Non-pigmented ciliary epithelial cell (primary cell): ENCODE data around the gene NME1.
"Not testable (repeated sequence)": the region's sequence is repeated elsewhere in the genome, so short reads cannot be mapped to it uniquely, and the experiment has no call there.

ENCODE experiments used
- DNase-seq: peaks from one replicate; pipeline ENCODE4 v3.0.0-alpha.2; 2010; ENCODE audit warnings: low read depth

Gene NME1

DNA sequence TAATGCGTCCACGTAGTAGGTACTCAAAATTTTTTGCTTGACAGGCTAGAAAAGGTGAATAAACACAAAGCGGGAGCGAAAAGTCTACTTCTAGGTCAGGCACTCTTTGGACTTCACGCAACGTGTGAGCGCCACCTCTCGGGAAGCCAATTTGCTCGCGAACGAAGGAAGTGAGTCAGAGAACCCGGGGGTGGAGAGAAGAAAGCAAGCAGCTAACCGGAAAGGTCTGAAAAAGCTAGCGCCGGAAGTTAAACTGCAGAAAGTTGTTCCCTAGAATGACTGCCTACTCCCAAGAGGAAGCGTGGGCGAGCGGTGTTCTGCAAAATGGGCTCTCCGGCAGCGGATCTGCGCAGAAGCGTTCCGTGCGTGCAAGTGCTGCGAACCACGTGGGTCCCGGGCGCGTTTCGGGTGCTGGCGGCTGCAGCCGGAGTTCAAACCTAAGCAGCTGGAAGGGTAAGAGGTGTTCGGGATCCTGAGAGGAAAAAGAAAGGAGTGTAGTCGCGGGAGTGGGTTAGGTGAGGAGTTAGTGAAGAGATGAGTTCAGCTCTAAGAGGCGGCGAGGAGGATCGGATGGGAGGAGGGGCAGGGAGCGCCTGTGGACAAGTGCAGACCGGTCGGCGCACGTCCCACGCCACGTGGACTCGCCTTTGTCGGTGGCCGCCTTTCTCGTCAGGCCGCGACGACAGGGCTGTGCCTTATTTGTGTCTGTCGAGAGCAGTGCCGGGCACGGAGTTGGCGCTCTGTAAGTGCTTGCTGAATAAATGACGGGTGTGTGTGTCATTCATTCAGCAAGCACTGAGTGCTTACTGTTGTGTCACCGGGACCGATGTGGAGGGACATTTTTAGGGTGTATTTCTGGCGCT lies at the start of gene NME1:
Gene NME1 (plus strand): TSS at position 350 of the 863 bp plus-strand sequence. CDS start 2,096 bp downstream, outside the sequence.
- peak; percentile 100 for DNase-seq

DNA sequence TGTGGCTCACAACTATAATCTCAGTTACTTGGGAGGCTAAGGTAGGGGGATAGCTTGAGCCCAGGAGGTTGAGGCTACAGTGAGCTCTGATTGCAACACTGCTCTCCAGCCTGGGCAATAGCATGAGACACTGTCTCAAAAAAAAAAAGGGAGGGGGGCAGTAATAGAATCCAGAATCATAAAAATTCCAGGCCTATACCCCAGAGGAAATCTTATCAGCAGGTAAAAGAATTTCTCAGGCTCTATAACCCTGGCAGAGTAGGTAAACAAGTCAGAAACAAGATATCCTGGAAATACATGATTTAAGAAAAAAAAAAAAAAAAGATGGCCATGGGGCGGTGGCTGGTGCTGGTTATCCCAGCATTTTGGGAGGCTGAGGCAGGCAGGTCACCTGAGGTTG lies 45.6 kb upstream of the NME1 start:
- DNase-seq: no peak

GRCh38 chr17:51112303-51113222 lies 40.8 kb upstream of the NME1 start:
- not testable (repeated sequence) for DNase-seq

DNA sequence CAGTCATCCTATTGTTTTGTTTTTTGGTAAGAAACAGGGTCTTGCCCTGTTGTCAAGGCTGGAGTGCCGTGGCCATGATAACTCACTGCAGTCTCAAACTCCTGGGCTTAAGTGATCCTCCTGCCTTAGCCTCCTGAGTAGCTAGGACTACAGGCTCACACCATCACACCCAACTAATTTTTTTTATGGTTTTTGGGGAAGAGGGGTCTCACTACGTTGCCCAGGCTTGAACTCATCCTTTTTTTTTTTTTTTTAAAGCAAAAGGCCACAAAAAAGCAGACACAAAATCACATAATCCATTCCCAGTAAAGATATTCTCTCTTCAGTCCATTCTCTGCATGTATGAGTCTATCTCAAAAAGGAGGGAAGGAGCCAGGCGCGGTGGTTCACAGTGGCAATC lies 38.2 kb upstream of the NME1 start:
- DNase-seq: no peak

GRCh38 chr17:51118330-51119195 lies 34.8 kb upstream of the NME1 start:
- no peak for DNase-seq

DNA sequence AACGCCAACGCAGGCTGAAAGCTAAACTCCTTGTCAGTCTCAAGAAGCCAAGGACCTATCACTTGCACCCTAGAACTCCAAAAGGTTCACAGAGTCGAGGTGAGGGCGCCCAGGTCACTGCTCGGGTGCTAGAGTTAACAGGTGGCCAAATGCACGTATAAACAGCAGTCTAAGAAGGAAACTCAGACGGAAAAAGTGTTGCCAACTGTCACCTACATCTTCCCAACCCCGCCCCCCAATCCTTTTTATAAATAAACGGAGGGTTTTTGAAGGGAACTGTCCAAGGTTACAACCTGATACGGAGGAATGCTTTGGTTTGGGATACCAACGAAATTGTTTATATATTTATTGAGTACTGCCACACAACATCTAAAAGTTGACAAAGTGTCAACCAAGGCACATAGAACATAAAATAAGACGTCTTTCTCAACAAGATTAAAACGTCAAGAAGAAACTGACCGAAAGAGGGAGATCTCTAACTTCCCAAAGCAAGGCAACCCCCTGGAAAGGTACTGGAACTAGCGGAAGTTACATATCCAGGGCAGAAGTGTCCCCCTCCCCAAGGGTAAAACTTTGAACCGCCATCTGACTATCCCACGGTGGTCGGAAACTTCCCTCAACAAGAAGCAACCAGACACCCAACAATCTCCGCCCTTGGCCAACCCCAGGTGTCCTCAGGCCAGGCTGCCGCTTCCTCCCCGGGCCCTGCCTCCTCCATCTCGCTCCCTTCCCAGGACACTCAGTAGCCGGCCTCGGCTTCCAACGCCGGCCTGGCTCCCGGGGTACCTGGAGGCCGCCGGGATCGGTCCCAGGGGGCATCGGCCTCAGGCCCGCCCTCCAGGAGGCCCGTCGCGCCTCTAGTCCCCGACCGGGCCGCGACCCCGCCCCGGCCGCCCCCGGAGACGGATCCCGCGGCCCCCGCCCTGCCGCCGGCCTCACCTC lies 33.7 kb upstream of the NME1 start:
- no peak for DNase-seq

DNA sequence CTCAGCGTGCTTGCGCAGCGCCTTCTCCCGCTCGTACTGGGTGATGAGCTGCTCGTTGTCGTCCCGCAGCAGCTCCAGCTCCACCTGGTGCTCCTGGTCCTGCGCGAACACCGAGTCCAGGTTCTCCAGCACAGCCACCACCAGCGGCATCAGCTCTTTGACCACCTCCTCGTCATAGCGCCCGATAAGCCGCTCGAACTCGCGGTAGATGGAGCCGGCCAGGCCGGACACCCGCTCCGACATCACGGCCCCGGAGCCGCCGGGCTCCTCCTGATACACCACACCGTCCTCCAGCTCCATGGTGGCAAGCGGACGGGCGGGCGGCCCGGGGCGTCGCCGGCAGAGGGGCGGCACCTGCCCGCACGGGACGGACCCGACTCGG lies 33.0 kb upstream of the NME1 start:
- no peak for DNase-seq

GRCh38 chr17:51120739-51121619 lies 32.4 kb upstream of the NME1 start, which contains the start of gene SPAG9:
Gene SPAG9 (minus strand): TSS chr17:51120868. CDS start chr17:51120656, 212 bp downstream.
- peak; percentile 75 for DNase-seq

- peak; percentile 77 for DNase-seq
These were observed 31.5 kb upstream of the NME1 start for GRCh38 chr17:51121620-51122472.

- DNase-seq: not testable (repeated sequence)
These were observed 30.8 kb upstream of the NME1 start for GRCh38 chr17:51122473-51123115.

DNA sequence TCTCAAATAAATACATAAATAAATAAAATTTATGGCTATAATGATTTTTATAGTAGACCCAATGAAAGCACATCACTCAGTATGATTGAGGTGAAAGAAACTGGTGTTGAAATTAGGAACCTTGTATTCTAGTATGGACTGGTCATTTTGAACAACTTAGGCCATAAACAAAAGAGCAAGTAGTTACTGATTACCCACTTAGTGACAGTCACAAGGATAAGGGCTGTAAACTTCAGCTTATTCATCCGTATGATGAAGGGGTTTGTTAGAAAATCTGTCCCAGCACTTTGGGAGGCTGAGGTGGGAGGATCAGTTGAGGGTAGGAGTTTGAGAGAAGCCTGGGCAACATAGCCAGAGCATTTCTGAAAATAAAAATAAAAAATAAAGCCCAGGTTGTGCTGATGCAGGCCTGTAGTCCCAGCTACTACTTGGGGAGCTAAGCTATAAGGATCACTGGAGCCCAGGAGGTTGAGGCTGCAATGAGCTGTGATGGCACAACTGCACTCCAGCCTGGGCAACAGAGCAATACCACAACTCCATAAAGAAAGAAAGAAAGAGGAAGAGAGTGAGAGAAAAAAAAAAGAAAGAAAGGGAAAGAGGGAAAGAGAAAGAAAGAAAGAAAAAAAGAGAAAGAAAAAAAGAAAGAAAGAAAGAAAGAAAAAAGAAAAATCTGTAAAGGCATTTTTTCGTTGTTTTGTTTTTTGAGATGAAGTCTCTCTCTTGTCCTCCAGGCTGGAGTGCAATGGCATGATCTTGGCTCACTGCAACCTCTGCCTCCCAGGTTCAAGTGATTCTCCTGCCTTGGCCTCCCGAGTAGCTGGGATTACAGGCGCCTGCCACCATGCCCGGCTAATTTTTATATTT lies 28.5 kb upstream of the NME1 start:
- no peak for DNase-seq

DNA sequence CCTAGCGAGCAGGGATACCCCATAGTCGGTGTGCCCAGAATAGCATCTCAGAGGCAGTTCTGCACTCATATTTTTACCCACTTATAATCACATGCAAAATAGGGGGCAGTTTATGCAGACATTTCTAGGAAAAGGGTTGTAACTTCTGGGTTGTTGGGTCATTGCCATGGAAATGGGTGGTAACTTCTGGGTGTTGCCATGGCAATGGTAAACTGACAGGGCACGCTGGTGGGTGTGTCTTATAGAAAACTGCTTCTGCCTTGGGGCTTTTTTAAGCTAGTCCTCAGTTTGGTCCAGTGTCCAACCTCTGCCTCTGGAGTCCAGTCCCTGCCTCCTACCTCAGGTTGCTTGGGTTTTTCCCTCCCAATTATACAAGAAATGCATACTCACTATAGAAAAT lies 25.3 kb upstream of the NME1 start:
- no peak for DNase-seq

- no peak for DNase-seq
These were observed 20.4 kb upstream of the NME1 start for GRCh38 chr17:51132964-51133319.

GRCh38 chr17:51133365-51133764 lies 20.0 kb upstream of the NME1 start:
- DNase-seq: no peak

GRCh38 chr17:51135956-51136355 lies 17.4 kb upstream of the NME1 start:
- no peak for DNase-seq

- no peak for DNase-seq
These were observed 10.8 kb upstream of the NME1 start for GRCh38 chr17:51142597-51142996.
